NCI-H1105 (cell line): ENCODE results near the gene CPSF7.

Source experiments
- DNase-seq: peaks from one replicate; lab custom pipeline; 2025; lab: John Stamatoyannopoulos, UW

Gene CPSF7

DNA sequence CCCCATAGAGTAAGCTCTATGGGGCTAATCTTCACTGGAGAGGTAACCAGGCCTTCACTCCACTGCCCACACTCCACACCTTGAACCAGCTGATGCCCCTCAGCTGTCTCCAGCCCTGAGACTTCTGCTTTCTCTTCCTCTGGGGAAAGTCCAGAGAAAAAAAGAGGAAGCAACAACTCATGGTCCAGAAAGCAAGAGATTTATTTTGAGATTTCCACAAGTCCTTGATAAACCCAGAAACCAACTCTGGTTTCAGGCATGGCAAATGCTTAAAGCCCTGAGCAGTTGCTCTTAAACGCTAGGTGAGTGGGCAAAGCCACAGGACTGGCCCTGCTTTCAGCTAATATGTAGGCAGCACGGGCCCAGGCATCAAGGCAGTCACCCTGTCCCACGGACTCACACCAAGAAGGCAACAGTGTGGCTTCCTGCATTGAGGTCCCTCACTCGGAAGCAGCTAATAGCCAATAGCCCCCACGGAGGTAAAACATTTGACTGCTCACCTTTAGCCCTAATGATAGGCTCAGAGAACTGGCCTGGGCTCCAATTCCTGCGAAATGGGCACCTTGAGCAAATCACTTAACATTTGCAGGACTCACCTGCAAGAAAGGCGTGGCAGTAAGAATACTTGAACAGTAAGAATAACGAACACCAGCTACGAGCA, 72.4 kb downstream of the CPSF7 start:
- DNase-seq: no peak

- no peak for DNase-seq
Measured at GRCh38 chr11:61356706-61357105, 73.1 kb downstream of the CPSF7 start.

DNA sequence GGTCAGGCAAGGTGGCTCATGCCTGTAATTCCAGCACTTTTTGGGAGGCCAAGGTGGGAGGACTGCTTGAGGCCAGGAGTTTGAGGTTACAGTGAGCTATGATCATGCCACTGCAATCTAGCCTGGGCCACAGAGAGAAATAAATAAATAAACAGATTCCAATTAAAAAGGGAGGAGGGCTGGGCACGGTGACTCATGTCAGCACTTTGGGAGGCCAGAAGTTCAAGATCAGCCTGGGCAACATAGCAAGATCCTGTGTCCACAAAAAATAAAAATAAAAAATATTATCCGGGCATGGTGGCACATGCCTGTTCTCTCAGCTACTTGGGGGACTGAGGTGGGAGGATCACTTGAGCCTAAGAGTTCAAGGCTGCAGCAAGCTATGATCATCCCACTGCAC, 75.6 kb downstream of the CPSF7 start:
- DNase-seq: no peak

DNA sequence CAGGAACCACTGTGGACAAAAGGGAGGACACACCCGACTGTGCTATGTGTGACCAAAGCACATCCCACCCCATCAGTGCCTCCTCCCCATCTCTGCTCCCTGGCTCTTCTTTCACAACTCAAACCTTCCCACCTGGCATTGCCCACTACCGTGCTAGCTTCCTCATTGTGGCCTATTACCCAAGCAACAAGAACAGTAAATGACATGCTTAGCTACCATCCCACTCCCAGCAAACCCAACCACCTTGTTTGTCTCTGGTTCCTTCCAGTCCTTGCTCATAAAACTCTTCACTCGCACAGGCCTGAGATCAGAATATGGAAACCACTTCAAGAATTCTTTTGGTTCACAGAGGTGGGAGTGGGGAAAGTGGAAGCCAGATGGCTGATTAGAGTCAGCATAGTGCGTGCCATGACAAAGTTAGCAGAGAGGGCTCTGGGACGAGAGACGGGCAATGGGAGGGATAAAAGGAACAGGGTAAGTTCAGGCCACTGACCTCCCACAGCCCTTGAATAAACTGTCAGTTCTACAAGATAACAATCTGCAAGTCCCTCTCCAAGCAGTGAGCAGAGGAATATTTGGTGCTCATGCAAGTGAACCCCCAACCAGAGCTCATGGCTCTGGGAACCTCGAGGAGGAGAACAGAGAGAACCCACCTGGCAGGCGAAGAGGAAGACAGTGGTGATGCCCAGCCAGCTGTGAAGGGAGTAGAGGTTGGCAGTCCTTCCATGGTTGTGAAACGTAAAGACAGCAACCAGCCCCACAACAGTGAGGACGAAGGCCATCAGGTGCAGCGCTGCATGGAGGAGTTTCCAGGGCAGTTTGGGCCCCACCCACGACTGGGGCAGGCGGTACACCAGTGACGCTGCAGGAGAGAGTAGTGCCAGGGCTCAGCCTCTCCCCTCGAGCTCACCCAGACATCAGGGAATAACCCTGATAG, 76.4 kb downstream of the CPSF7 start:
- no peak for DNase-seq
